Measurements from ENCODE around the gene AEBP1. TPM values are rescaled to one million over a fixed set of nuclear protein-coding genes. Genes with fewer than 3 reads are reported as not detected.

Gene AEBP1
- total RNA-seq, 2 experiments from 2014 or later, result 35.0 to 64.2 TPM

GRCh38 chr7:44142028-44142427, 37.9 kb downstream of the AEBP1 start:
- CTCF ChIA-PET (ENCODE audit: unreplicated experiment), result interaction anchor here (0.6 kb wide), 1 partner anchor 15 kb away, joined by 3 read pairs; no protein-coding TSS in a partner anchor

GRCh38 chr7:44143646-44144250, 39.6 kb downstream of the AEBP1 start:
- H3K4me3 ChIP-seq (ENCODE audit: low read depth, low read length, poor library complexity, severe bottlenecking), result no peak overlapping the region
- H3K4me2 ChIP-seq (ENCODE audit: low read length), result no peak overlapping the region
- no peaks in the 10 kb centered on the region for H3K79me2 ChIP-seq (ENCODE audit: insufficient read depth, low read depth, low read length)
- no peak for DNase-seq (ENCODE audit: low spot score)
- ChIA-PET POLR2A (no interaction called here), CTCF (ENCODE audit: unreplicated experiment) (no interaction called here)
- TF ChIP-seq CTCF (conservative IDR thresholded peaks at IDR 0.05; ENCODE audit: low read length) (no peak), EZH2phosphoT487 (IDR thresholded peaks at IDR 0.05; ENCODE audit: borderline replicate concordance, low read depth, low read length) (no peak)
- intact Hi-C loops (cut with micrococcal nuclease; ENCODE audit: unreplicated experiment), result no loop called here
- H3K9me3 ChIP-seq (ENCODE audit: low read length), result no peaks in the 10 kb centered on the region
- H3K27ac ChIP-seq (ENCODE audit: low read depth, low read length, poor library complexity, severe bottlenecking), result no peak overlapping the region
- no peaks in the 10 kb centered on the region for H4K20me1 ChIP-seq (ENCODE audit: insufficient read depth, low read length)
- H2AFZ ChIP-seq (ENCODE audit: low read length), result no peak overlapping the region
- BruUV-seq (replicated peaks), result no TSS peak
- no peaks in the 10 kb centered on the region for H3K9me2 ChIP-seq (ENCODE audit: insufficient read depth, low read length)
- no peaks in the 10 kb centered on the region for H3K36me3 ChIP-seq (ENCODE audit: insufficient read depth, low read length)
- no peaks in the 10 kb centered on the region for H3K4me1 ChIP-seq (ENCODE audit: insufficient read depth, low read length, poor library complexity, severe bottlenecking)

More at GRCh38 chr7:44142028-44142427, 37.9 kb downstream of the AEBP1 start:
- Histone ChIP-seq H3K4me2 (ENCODE audit: low read length) (no peak overlapping the region), H2AFZ (ENCODE audit: low read length) (no peak overlapping the region), H3K36me3 (ENCODE audit: insufficient read depth, low read length) (no peaks in the 10 kb centered on the region), H3K4me3 (ENCODE audit: low read depth, low read length, poor library complexity, severe bottlenecking) (no peak overlapping the region), H3K27ac (ENCODE audit: low read depth, low read length, poor library complexity, severe bottlenecking) (no peak overlapping the region), H4K20me1 (ENCODE audit: insufficient read depth, low read length) (no peaks in the 10 kb centered on the region), H3K79me2 (ENCODE audit: insufficient read depth, low read depth, low read length) (no peaks in the 10 kb centered on the region), H3K9me3 (ENCODE audit: low read length) (no peaks in the 10 kb centered on the region), H3K9me2 (ENCODE audit: insufficient read depth, low read length) (no peaks in the 10 kb centered on the region), H3K4me1 (ENCODE audit: insufficient read depth, low read length, poor library complexity, severe bottlenecking) (no peaks in the 10 kb centered on the region)
- BruUV-seq (replicated peaks), result no TSS peak
- TF ChIP-seq EZH2phosphoT487 (IDR thresholded peaks at IDR 0.05; ENCODE audit: borderline replicate concordance, low read depth, low read length) (no peak), CTCF (conservative IDR thresholded peaks at IDR 0.05; ENCODE audit: low read length) (no peak)
- DNase-seq (ENCODE audit: low spot score), result no peak
- intact Hi-C loops (cut with micrococcal nuclease; ENCODE audit: unreplicated experiment), result no loop called here
- POLR2A ChIA-PET, result interaction anchor here (0.6 to 1.0 kb wide), 3 partner anchors 11 to 66 kb away, joined by 3 to 7 read pairs (median 4); no protein-coding TSS in a partner anchor

- H3K27ac ChIP-seq (ENCODE audit: low read depth, low read length, poor library complexity, severe bottlenecking), result no peak overlapping the region
- no peak overlapping the region for H3K4me3 ChIP-seq (ENCODE audit: low read depth, low read length, poor library complexity, severe bottlenecking)
- H3K4me1 ChIP-seq (ENCODE audit: insufficient read depth, low read length, poor library complexity, severe bottlenecking), result no peaks in the 10 kb centered on the region
- intact Hi-C loops (cut with micrococcal nuclease; ENCODE audit: unreplicated experiment), result no loop called here
- POLR2A ChIA-PET, result no interaction called here
- H3K9me3 ChIP-seq (ENCODE audit: low read length), result no peaks in the 10 kb centered on the region
- H3K9me2 ChIP-seq (ENCODE audit: insufficient read depth, low read length), result no peaks in the 10 kb centered on the region
- TF ChIP-seq CTCF (conservative IDR thresholded peaks at IDR 0.05; ENCODE audit: low read length) (no peak), EZH2phosphoT487 (IDR thresholded peaks at IDR 0.05; ENCODE audit: borderline replicate concordance, low read depth, low read length) (no peak)
- no peaks in the 10 kb centered on the region for H3K36me3 ChIP-seq (ENCODE audit: insufficient read depth, low read length)
- BruUV-seq (replicated peaks), result no TSS peak
- no peaks in the 10 kb centered on the region for H4K20me1 ChIP-seq (ENCODE audit: insufficient read depth, low read length)
- DNase-seq (ENCODE audit: low spot score), result no peak
- H2AFZ ChIP-seq (ENCODE audit: low read length), result no peak overlapping the region
- H3K79me2 ChIP-seq (ENCODE audit: insufficient read depth, low read depth, low read length), result no peaks in the 10 kb centered on the region
- CTCF ChIA-PET (ENCODE audit: unreplicated experiment), result no interaction called here
- no peak overlapping the region for H3K4me2 ChIP-seq (ENCODE audit: low read length)
Measured at GRCh38 chr7:44144426-44144967, 40.4 kb downstream of the AEBP1 start.

Data from OCI-LY7 (cell line).